Activated CD4-positive, alpha-beta T cell treated with anti-CD3 and anti-CD28 coated beads, Interleukin-2, amount 50 U/mL, for 4 hours (primary cell): ENCODE results near the gene ATG4D.

Experiments
- DNase-seq, 2 experiments: peaks; one replicate each; pipeline ENCODE4 v3.0.0-alpha.2; 2020

Gene ATG4D

DNA sequence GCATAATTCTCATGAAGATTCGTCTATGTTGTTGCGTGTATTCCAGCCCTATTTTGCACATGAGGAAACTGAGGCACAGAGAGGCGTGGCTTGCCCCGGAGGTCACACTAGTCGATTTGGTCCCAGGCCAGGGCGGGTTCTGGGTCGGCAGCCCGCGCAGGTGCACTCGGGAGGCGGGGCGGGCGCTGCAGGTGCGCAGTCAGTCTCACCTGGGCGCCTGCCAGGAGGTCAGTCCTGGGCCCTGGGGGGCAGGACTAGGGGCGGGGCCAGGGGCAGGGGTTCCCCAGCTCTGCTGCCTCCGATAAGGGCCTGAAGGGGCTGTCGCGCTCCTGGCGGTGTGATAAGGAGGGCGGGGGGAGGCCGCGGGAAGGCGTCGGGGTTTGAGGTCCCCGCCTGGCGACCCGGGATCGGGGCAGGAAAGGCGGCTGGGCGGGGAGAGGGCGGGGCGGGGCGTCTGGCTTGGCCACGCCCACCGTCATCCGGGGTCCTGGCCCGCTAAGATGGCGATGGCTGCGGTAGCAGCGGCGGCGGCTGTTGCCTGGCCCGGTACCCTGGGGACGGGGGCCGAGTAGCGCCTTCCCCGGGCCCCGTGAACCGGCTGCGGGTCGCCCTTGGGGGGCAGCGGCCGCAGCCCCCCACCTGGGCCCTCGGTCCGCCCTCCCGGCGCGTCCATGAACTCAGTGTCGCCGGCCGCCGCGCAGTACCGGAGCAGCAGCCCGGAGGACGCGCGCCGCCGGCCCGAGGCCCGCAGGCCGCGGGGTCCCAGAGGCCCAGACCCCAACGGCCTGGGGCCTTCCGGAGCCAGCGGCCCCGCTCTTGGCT lies at the start of gene ATG4D:
TSS of gene ATG4D (plus strand) at position 485 of the 822 bp plus-strand sequence. CDS start at position 672, 187 bp downstream.
- DNase-seq = peak; percentile 70 to 71

DNA sequence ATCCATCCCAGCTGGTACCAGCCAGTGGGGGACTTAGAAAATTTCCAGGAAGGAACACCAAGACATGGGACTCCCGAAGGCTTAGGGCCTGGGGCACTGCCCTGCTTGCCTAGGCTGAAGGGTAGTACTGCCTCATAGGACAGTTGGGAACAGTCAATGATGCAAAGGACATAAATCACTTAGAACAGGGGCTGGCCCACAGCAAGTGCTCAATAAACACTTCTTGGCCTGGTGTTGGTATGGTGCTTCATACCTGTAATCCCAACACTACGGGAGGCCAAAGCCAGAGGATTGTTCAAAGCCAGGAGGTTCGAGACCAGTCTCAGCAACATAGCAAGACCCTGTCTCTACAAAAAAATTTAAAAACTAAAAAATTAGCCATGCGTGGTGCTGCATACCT lies 46.3 kb upstream of the ATG4D start:
- DNase-seq = no peak

DNA sequence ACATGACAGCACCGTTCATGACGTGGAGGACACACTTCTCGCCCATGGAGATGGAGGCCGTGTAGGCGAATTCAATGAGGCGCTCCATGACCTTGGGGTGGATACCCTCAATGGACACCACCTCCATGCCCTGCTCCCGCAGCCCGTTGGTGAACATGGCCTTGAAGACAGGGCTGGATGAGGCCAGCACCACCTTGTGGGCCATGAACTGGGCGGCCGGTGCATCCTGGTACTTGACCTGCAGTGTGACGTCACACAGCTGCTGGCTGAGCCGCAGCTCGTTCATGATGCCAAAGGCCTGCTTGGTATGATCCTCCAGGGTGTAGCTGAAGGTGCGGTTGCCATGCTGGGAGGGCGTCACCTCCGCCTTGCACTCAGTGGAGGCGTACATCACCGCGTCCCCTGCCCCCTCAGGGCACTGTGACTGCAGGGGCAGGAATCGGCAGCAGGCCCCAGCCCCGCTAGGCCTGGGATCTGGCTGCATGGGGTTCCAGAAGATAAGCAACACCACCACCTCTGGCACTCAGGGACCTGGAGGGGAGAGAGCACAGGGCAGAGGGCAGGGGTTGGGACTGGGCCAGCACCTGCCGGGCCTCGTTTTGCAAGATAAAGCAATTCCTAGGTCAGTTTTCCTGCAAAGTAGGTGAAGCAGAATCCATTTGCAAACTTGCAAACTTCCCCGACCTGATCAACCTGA lies 44.0 kb upstream of the ATG4D start:
- DNase-seq = no peak

DNA sequence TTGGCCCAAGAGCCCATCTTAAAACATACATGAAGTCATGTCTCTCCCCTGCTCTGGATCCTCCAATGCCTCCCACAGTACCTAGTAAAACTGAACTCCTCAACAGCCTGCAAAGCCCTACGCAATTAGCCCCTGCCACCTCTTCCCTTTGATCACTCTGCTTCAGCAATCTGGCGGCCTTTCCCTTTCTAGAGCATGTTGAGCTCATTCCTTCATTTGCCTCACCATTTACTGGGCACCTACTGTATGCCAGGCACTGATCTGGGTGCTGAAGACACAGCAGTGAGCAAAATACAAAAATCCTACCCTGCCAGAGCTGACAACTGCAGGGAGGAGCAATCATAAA lies 43.5 kb upstream of the ATG4D start:
- no peak for DNase-seq

DNA sequence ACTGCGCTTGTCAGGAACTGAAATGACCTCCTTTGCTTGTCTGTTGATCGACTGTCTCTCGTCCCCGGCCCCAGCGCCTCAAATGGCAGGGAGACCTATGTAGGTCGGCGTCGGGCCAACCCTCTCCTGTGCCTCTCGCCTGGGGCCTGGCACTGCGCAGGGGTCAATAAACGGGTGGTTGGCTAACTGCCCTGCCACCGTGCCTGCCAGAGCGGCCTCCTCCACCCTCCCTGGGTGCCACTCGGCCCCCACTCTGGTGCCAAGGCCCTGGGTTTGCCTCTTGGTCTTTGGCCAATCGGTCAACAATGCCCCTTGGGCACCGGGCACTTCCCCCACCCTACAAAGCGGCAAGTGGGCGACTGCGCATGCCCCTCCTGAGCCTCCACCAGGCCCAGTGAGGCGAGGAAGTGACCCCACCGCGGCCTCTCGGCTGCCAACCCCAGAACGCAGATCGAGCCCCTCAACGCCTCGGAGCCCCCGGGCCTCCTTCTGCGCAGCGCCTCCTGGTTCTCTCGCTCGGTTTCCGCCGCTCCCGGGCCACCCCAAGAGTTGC lies 41.7 kb upstream of the ATG4D start:
- peak; percentile 16 to 20 for DNase-seq

DNA sequence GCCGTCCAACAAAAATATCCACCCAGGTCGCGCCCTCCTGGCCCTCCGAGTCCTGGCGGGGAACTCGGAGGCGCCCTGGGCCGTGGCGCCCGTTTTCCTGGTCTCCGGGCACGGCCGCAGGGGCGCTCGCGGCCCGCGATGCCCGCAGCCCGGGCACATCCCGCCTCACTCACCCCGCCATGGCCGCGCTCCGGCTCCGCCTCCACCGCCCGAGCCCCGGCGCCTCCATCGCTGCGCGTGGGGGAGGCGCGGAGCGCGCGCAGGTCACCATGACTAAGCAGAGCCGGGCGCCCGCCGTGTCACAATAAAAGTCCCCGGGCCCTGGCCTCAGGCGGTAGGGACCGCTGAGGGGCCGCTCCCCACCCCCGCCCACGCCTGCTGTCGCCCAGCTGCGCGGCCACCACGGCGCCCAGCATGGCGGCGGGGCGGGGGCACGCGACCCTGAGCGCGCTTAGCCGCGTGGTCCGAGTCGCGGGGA lies 41.1 kb upstream of the ATG4D start:
- peak; percentile 81 to 85 for DNase-seq

DNA sequence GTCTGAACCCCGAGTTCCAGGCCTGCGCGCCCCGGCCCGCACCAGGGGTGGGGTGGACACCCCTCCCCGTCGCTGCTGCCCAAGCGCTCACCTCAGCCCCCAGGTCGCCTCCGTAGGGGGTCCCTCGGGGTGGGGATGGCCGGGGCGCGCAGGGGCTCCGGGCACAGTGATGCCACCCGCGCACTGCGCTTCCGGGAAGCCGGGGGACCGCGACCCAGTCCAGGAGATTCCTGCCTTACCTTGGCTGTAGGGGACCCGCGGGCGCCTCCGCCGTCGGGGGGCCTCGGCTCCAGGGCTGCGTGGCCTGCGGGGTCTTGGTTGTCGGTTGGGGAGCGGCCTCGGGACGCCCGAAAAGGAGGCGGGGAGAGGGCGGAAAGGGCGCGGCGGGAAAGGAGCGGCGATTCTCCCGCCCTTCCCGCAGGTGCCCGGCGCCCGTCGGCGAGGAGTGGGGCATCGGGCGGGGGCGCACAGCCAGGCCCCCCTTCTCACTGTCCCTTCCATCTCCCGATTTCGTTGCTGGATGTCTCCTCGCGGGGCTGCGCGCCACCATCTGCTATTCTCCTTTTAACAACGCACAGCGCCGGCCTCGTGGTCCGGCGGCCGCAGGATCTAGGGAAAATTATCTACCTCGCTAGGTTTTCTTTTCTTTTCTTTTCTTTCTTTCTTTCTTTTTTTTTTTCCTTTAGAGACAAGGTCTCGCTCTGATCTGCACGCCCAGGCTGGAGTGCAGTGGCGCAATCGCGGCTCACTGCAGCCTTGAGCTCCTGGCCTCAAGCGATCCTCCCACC lies 40.5 kb upstream of the ATG4D start, which contains the start of gene KEAP1:
TSS of gene KEAP1 (minus strand) at position 355 of the 788 bp plus-strand sequence. CDS start 3,323 bp downstream, outside the sequence.
- peak in 1 of 2 experiments; percentile 17 for DNase-seq

DNA sequence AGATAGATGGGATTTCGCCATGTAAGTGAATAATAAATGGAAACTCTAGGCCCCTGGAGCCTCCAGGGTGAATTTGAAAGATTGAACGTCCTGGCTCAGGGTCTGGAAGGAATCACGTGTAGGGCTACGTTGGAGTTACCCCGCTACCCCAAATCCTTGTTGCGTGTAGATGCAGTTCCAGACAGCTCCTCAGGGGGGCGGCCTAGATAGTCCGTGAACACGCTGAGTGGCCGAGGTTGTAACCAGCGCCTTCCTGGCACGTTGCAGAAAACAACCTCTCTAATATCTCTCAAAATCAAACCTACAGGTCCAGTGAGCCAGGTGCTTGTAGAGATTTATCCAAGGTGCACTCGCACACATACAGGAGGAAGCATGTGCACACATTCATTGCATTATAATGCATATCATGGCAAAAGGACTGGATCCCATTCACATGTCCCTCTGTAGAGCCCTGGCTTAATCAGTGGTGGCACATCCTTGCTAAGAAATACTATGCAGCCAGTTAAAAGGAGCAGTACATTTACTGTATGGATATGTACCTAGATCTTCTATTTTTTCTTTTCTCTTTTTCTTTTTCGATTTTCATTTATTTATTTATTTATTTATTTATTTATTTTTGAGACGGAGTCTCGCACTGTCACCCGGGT lies 38.0 kb upstream of the ATG4D start:
- peak; percentile 79 to 82 for DNase-seq

DNA sequence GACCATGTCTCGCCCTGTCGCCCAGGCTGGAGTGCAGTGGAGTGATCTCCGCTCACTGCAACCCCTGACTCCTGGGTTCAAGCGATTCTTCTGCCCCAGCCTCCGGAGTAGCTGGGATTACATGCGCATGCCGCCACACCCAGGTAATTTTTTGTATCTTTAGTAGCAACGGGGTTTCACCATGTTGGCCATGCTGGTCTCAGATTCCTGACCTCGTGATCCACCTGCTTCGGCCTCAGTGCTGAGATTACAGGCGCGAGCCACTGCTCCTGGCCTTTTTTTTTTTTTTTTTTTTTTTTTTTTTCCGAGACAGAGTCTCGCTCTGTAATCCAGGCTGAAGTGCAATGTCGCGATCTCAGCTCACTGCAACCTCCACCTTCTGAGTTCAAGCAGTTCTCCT lies 35.7 kb upstream of the ATG4D start:
- no peak for DNase-seq

DNA sequence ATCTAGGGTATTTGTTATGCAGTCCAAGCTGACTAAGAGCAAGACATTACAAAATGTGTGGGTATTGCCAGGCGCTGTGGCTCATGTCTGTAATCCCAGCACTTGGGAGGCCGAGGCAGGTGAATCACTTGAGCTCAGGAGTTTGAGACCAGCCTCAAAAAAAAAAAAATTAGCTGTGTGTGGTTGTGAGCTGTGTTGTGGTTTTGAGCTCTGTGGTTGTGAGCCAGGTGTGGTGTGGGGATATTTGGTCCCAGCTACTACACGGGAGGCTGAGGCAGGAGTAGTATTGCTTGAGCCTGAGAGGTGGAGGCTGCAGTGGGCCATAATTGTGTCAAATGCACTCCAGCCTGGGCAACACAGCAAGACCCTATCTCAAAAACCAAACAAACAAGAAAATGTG lies 35.0 kb upstream of the ATG4D start:
- no peak for DNase-seq

DNA sequence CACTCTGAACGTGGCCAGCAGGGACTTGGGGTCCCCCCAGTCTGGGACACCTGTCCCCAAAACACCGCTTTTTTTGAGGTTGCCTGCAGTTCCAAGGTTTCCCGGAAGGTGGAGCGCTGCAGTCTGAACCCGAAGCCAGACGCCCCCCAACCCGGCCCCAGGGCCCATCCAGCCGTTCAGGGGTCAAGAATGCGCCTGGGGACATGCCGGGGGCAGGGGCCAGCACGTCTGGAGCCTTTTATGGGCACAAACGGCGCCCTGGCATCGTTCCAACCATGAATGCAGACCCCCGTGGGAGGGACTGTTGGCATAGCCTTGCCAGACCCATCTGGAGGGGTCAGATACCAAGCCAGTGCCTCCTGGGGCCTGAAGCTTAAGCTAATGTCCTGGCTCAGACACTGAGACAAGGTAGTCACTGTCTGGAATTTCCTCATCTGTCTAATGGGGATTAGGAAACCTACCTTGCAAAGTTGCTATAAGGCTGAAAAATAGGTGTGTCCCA lies 33.4 kb upstream of the ATG4D start:
- DNase-seq = peak; percentile 49 to 61

DNA sequence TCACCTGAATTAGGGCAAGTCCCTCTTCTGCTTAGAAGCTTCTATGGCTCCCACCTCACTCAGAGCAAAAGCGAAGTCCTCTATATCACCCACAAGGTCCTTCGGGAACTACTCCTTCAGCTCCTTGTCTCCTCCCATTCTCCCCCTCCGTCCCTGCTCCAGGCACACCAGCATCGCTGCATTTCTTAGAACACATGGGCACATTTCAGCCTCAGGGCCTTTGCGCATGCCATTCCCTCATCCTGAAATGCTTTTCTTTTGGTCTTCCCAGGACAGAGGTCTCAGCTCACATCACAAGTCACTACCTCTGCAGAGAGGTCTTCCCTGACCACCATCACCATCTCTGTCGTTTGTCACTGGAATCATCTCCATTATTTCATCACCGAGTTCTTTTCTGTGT lies 30.5 kb upstream of the ATG4D start:
- DNase-seq = no peak

DNA sequence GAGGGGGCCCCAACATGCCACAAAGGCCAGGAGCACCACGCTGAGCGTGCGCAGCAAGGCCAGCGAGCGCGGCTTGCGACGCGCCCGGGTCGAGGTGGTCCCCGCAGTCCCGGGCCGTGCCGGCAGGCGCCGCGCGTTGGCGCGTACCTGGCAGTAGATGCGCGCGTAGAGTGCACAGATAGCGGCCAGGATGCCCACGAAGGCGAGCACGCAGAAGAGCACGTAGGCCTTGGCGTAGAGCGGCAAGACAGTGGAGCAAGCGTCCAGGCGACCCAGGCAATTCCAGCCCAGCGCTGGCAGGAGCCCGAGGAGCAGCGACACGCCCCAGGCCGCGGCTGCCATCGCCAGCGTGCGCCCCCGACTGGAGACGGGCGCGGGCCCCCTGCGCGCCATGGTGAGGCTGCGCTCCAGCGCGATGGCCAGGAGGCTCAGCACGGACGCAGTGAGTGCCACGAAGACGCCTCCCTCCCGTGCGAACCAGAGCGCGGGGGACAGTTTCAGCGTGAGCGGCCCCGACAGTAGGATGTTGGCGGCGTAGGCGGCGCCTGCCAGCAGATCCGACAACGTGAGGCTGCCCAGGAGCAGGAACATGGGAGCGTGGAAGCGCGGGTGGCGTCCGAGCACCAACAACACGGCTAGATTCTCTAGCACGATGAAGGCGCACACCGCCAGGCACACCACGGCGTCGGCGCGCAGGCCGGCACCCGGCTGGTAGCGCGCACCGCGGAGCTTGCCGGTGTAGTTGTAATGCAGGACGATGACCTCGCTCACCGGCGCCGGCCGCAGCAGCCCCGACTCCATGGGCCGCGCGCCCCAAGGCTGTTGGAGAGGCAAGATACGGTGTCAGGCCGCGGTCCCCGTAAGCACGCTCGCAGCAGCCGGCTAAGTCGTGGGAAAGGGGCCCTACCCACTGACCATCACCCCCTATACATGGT lies 29.2 kb upstream of the ATG4D start:
- DNase-seq = peak; percentile 17 to 33

DNA sequence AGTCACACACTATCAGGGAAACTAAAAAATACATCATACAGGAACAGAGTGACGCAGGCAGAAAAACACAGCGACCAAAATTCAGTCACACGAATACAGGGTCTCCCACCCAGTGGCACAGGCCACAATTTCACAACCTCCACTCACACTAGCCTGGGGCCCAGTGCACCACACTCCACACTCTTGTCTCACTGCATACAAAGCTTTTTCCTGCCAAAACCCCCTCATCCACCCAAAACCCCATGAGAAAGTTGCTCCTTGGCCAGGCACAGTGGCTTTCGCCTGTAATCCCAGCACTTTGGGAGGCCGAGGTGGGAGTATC lies 27.7 kb upstream of the ATG4D start:
- no peak for DNase-seq

DNA sequence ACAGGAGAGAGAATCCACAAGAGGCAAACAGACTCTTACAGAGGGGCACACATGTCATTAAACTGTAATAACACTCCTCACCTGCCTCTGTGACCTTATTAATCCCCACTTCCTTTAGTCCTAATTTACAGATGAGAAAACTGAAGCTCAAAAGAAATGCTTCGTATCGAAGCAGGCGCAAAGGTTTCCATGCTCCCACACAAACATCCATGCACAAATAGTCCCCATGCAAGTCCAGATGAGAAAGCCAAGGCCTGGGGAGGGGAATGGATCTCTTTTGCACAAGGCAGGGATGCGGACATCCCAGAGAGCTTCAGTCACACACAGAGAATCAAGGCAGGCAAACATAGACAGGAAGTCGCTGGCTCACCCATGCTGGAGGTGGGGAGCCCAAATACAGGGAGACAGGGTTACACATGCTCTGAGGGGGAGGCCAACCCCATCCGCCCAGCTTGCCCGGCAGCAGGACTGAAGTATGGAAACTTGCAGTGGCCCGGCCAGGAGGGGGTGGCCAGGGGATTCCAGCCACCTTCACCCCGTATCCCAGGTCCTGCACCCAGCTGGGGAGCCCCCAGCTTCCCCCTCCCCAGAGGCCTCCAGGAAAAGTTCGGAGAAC lies 26.9 kb upstream of the ATG4D start:
- no peak for DNase-seq

DNA sequence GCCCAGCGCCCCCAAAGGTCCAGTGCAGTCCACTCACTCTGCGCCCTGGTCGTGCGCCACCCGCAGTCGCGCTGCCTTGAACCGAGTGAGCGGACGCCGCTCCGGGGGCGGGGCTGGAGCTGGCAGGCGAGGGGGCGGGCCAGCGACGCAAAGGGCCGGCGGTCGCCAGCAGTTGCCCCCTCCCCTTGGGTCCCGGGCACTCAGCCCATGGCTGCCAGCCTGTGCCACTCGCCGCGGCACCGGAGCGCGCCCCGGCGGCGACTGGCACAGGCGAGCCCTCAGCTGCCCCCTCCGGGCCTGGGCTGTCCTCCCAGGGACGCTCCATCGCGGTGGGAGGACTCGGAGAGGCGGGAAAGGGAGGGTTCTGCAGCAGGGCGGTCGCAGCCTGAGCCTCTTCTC lies 26.3 kb upstream of the ATG4D start, which contains the start of gene S1PR5:
TSS of gene S1PR5 (minus strand) at position 87 of the 399 bp plus-strand sequence. CDS start 2,436 bp downstream, outside the sequence.
- no peak for DNase-seq

DNA sequence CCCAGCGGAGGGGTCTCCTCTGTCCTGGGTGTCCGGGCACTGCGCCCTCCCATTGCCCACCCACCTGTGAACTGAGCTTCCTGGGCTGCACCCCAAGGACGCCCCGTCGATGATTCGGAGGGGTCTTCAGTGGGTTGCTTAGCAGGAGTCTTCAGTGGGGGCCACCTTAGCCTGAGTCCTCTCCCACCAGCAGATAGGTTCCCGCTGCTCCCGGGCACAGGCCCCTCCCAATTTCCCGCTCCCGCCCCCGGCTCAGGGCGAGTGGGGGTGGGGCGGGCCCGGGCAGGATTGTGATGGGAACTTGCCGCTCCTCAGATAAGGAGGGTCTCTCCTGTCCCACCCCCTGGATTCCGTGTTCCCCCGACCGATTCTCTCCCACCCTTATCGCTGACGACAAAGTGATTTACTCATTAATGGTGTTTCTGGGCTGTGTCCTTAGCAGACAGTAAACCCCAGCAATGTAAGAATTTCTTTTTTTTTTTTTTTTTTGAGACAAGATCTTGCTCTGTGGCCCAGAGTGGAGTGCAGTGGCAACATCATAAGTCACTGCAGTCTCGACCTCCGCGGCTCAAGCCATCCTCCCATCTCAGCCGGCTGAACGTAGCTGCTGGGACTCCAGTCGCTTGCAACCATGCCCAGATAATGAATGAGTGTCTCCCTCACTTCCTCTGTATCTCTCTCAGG lies 25.8 kb upstream of the ATG4D start:
- no peak for DNase-seq

DNA sequence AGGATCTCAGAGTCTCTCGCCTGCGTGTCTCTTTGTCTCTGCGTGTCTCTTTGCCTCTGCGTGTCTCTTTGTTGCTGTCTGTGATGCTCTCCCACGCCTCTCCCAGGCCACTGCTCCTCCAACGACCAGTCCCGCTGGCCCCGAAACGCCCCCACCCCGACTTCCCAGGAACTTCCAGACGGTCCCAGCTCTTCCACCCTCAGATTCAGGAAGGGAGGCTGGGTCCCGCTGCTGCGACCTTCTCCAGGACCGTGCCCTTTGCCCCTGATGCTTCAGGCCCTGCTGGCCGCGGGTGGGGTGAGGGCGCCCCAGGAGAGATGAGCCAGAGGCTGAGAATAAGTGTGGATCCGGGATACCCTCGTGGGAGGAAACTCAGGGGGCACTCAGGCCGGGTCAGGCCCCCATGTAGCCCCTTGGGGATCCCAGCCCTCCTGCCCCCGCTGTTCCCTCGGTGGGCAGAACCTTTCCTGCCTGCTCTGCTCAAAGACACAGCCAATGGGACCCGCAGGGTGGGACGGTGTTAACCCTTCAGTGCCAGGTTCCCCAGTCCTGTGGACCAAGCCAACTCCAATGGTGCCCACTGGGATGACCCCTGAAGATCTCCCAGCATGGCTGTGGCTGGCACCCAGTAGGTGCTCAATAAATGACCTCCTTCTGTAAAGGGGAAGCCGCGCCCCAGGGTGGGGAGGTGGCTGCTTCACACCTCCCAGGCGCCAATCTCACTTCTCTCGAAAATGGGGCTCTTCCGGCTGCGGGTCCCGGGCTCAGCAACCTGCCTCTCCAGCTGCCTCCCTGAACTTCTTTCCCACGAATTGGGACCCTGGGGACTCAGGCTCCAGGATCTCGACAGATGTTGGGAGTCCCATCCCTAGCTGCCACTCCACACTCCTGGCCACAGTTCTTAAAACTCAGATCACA lies 25.0 kb upstream of the ATG4D start:
- no peak for DNase-seq

DNA sequence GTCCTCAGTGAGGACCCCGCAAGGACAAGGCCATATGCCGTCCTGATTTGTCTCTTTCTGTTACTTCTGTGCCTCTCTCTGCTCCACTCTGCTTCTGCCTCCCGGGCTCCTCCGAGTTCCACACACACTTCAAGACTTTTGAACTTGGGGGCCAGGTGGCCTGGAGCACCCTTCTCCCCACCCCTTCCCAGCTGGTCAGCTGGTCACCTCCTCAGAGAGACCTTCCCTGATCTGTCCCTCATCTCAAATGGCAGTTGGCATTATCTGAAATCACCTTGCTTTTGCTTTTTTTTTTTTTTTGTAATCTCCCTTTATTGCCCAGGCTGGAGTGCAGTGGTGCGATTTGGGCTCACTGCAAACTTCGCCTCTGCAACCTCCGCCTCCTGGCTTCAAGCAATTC lies 24.3 kb upstream of the ATG4D start:
- no peak for DNase-seq
